Neuronal stem cell (in vitro differentiated cells): Measurements from ENCODE around the gene SLC16A4.
"Not testable (repeated sequence)": the region's sequence is repeated elsewhere in the genome, so short reads cannot be mapped to it uniquely, and the experiment has no call there.

Experiments
- DNase-seq: peaks from one replicate; pipeline ENCODE4 v3.0.0-alpha.2; 2013; ENCODE audit warnings: low spot score
- H2AFZ ChIP-seq: one replicate; pipeline ENCODE4 v1.6.1; 2013; ENCODE audit warnings: mild to moderate bottlenecking, low read length, inconsistent platforms
- H2AK5ac ChIP-seq: 2 replicates; pipeline ENCODE4 v1.6.1; 2013; ENCODE audit warnings: low read depth, mild to moderate bottlenecking, inconsistent platforms, low read length, moderate library complexity, mixed read lengths
- H2BK120ac ChIP-seq: 2 replicates; pipeline ENCODE4 v1.6.1; 2013; ENCODE audit warnings: low read depth, mild to moderate bottlenecking, inconsistent platforms, low read length, moderate library complexity, mixed read lengths
- H2BK12ac ChIP-seq: one replicate; pipeline ENCODE4 v1.6.1; 2013; ENCODE audit warnings: low read length, inconsistent platforms
- H2BK15ac ChIP-seq: 2 replicates; pipeline ENCODE4 v1.6.1; 2013; ENCODE audit warnings: mild to moderate bottlenecking, low read length, inconsistent platforms, mixed read lengths
- H2BK5ac ChIP-seq: one replicate; pipeline ENCODE4 v1.6.1; 2013; ENCODE audit warnings: inconsistent platforms, mild to moderate bottlenecking, low read length, moderate library complexity
- H3K14ac ChIP-seq: one replicate; pipeline ENCODE4 v1.6.1; 2013; ENCODE audit warnings: low read length, inconsistent platforms
- H3K18ac ChIP-seq: 2 replicates; pipeline ENCODE4 v1.6.1; 2013; ENCODE audit warnings: low read length, inconsistent platforms
- H3K23ac ChIP-seq: 2 replicates; pipeline ENCODE4 v1.6.1; 2013; ENCODE audit warnings: low read depth, mild to moderate bottlenecking, mixed read lengths, low read length, inconsistent platforms; ENCODE audit not compliant: poor library complexity
- H3K27ac ChIP-seq: replicated peaks from 3 replicates; pipeline ENCODE4 v1.5.1; 2013; ENCODE audit warnings: low read length, inconsistent platforms
- H3K27me3 ChIP-seq, 3 experiments: 2 replicates each; pipeline ENCODE4 v1.6.1; 2013; ENCODE audit warnings: low read length in 3 of 3, mild to moderate bottlenecking in 2 of 3, inconsistent platforms in 1 of 3, low read depth in 1 of 3, mixed read lengths in 1 of 3, moderate library complexity in 1 of 3; ENCODE audit not compliant: control insufficient read depth in 3 of 3, insufficient read depth in 3 of 3
- H3K36me3 ChIP-seq, 2 donors: replicated peaks in 1 of 2; 2 replicates each; pipeline ENCODE4 v1.6.1; 2013; ENCODE audit warnings: low read length in 2 of 2; ENCODE audit not compliant: control insufficient read depth in 2 of 2, insufficient read depth in 2 of 2
- H3K4ac ChIP-seq: 2 replicates; pipeline ENCODE4 v1.6.1; 2013; ENCODE audit warnings: inconsistent platforms, mild to moderate bottlenecking, low read length, moderate library complexity
- H3K4me1 ChIP-seq, 2 donors: 1 replicate in 1 of 2; 2 replicates in 1 of 2; pipeline ENCODE4 v1.6.1; 2013; ENCODE audit warnings: low read length in 2 of 2, low read depth in 1 of 2; ENCODE audit not compliant: control insufficient read depth in 2 of 2, insufficient read depth in 1 of 2
- H3K4me2 ChIP-seq: one replicate; pipeline ENCODE4 v1.6.1; 2013; ENCODE audit warnings: mild to moderate bottlenecking, low read length, inconsistent platforms; ENCODE audit not compliant: insufficient read depth, poor library complexity, severe bottlenecking
- H3K4me3 ChIP-seq, 2 donors: 2 replicates each; pipeline ENCODE4 v1.5.1; 2013; ENCODE audit warnings: low read length in 2 of 2, mild to moderate bottlenecking in 2 of 2, inconsistent platforms in 1 of 2, moderate library complexity in 1 of 2
- H3K79me1 ChIP-seq: one replicate; pipeline ENCODE4 v1.6.1; 2013; ENCODE audit warnings: low read depth, mild to moderate bottlenecking, inconsistent platforms, low read length, moderate library complexity
- H3K9ac ChIP-seq: one replicate; pipeline ENCODE4 v1.6.1; 2013; ENCODE audit warnings: mild to moderate bottlenecking, low read depth, low read length, inconsistent platforms; ENCODE audit not compliant: poor library complexity
- H3K9me3 ChIP-seq, 2 donors: replicated peaks in 1 of 2; 2 replicates each; pipeline versions ENCODE3 to v1.6.1; 2013; ENCODE audit warnings: low read length in 2 of 2, mild to moderate bottlenecking in 2 of 2, inconsistent platforms in 1 of 2, low read depth in 1 of 2, mixed read lengths in 1 of 2, moderate library complexity in 1 of 2; ENCODE audit not compliant: control insufficient read depth in 2 of 2, insufficient read depth in 1 of 2
- H4K8ac ChIP-seq: one replicate; pipeline ENCODE4 v1.6.1; 2013; ENCODE audit warnings: low read depth, mild to moderate bottlenecking, inconsistent platforms, low read length, moderate library complexity
- H4K91ac ChIP-seq: one replicate; pipeline ENCODE4 v1.6.1; 2013; ENCODE audit warnings: low read length, low read depth, mild to moderate bottlenecking, inconsistent platforms; ENCODE audit not compliant: poor library complexity
- WGBS, 2 donors: extraction: QIAGEN DNeasy Blood & Tissue Kit; methylation state at CpG; one replicate each; pipeline ENCODE4 v1.1.7; 2013; ENCODE audit warnings: missing lambda C conversion rate in 2 of 2, mixed read lengths in 1 of 2; ENCODE audit not compliant: insufficient read length in 2 of 2, insufficient replicate concordance in 1 of 2; ENCODE audit errors: extremely low coverage in 2 of 2; 5-methylcytosine and 5-hydroxymethylcytosine counted together

The SLC16A4 gene

GRCh38 chr1:110420023-110420662 lies 29.3 kb upstream of the SLC16A4 start:
- Histone ChIP-seq H2AK5ac (no peak overlapping the region), H3K14ac (peak overlapping the region; percentile 64), H2BK15ac (no peak overlapping the region), H3K4ac (no peak overlapping the region), H3K4me1 (no peaks in the 10 kb centered on the region), H2BK5ac (no peak overlapping the region), H3K27me3 (peaks cover 0 to 11% (median 0%) of the 10 kb centered on the region in 3 experiments), H3K9me3 (no peaks in the 10 kb centered on the region), H3K27ac (no peak overlapping the region), H3K4me3 (no peak overlapping the region), H2AFZ (no peak overlapping the region), H4K91ac (no peak overlapping the region), H2BK12ac (no peak overlapping the region), H3K9ac (no peak overlapping the region), H3K36me3 (peaks cover 0 to 1% of the 10 kb centered on the region in 2 donors), H3K79me1 (no peaks in the 10 kb centered on the region), H3K4me2 (no peak overlapping the region), H3K18ac (no peak overlapping the region), H3K23ac (peak overlapping the region; percentile 52), H2BK120ac (no peak overlapping the region), H4K8ac (no peak overlapping the region)
- WGBS, 2 donors, result no CpG with 5 or more reads among the region's 10 CpGs
- DNase-seq, result no peak

- Histone ChIP-seq H3K4me1 (no peaks in the 10 kb centered on the region), H3K18ac (no peak overlapping the region), H3K27ac (no peak overlapping the region), H2BK5ac (no peak overlapping the region), H2BK120ac (no peak overlapping the region), H3K4me3 (no peak overlapping the region), H2AK5ac (no peak overlapping the region), H3K14ac (no peak overlapping the region), H3K79me1 (no peaks in the 10 kb centered on the region), H4K8ac (no peak overlapping the region), H3K4ac (no peak overlapping the region), H2BK15ac (no peak overlapping the region), H2BK12ac (no peak overlapping the region), H3K27me3 (no peaks in the 10 kb centered on the region), H4K91ac (no peak overlapping the region), H3K36me3 (peaks cover 0 to 1% of the 10 kb centered on the region in 2 donors), H3K9ac (no peak overlapping the region), H2AFZ (no peak overlapping the region), H3K23ac (no peak overlapping the region), H3K4me2 (no peak overlapping the region), H3K9me3 (no peaks in the 10 kb centered on the region)
- DNase-seq, result no peak
- no CpG with 5 or more reads among the region's 1 CpG for WGBS, 2 donors
Measured at GRCh38 chr1:110418729-110419128, 27.9 kb upstream of the SLC16A4 start.

GRCh38 chr1:110413045-110413444 lies 22.2 kb upstream of the SLC16A4 start:
- H4K8ac ChIP-seq, H3K79me1 ChIP-seq, H3K4me3 ChIP-seq, H3K27ac ChIP-seq, DNase-seq, H2BK12ac ChIP-seq, H3K14ac ChIP-seq, H2BK15ac ChIP-seq, H2AK5ac ChIP-seq, H3K9ac ChIP-seq, H3K18ac ChIP-seq, H2BK5ac ChIP-seq, H3K4me1 ChIP-seq, H2AFZ ChIP-seq, H2BK120ac ChIP-seq, H3K4ac ChIP-seq, H3K36me3 ChIP-seq, H3K23ac ChIP-seq, H4K91ac ChIP-seq, H3K9me3 ChIP-seq, H3K4me2 ChIP-seq, H3K27me3 ChIP-seq: not testable (repeated sequence)
- no CpG with 5 or more reads among the region's 1 CpG for WGBS, 2 donors

GRCh38 chr1:110412576-110412975 lies 21.8 kb upstream of the SLC16A4 start:
- peak; percentile 65 for DNase-seq
- no CpG with 5 or more reads among the region's 4 CpGs for WGBS, 2 donors
- H3K14ac ChIP-seq, result no peak overlapping the region

More at GRCh38 chr1:110412576-110412975, 21.8 kb upstream of the SLC16A4 start:
- Histone ChIP-seq H2BK5ac (no peak overlapping the region), H3K36me3 (no peaks in the 10 kb centered on the region), H3K27ac (no peak overlapping the region), H3K27me3 (peaks cover 0 to 2% (median 0%) of the 10 kb centered on the region in 3 experiments), H3K18ac (no peak overlapping the region), H3K79me1 (no peaks in the 10 kb centered on the region), H4K91ac (no peak overlapping the region), H2AFZ (no peak overlapping the region), H3K23ac (no peak overlapping the region), H2BK12ac (no peak overlapping the region), H3K4me3 (no peak overlapping the region), H4K8ac (no peak overlapping the region), H3K4ac (no peak overlapping the region), H2AK5ac (no peak overlapping the region), H3K4me2 (no peak overlapping the region), H2BK15ac (no peak overlapping the region), H3K9me3 (no peaks in the 10 kb centered on the region), H3K9ac (no peak overlapping the region), H2BK120ac (no peak overlapping the region), H3K4me1 (peaks cover 0 to 3% of the 10 kb centered on the region in 2 donors)
